ENCODE data around the gene NYNRIN. TPM values are rescaled to one million over a fixed set of nuclear protein-coding genes. Genes with fewer than 3 reads are reported as not detected.

Gene NYNRIN
- total RNA-seq, 1 experiment from 2014 or later, result 18.7 TPM

GRCh38 chr14:24437020-24437735 is 38.4 kb downstream of the NYNRIN start:
- Mint-ChIP-seq H3K36me3 (ENCODE audit: insufficient read depth in 1 of 3, low read depth in 3 of 3) (peaks cover 19 to 61% (median 57%) of the 10 kb centered on the region in 3 experiments; a peak in 6 of 7 replicates), H3K27me3 (ENCODE audit: low read depth) (no peaks in the 10 kb centered on the region), H3K9me3 (no peaks in the 10 kb centered on the region), H3K4me1 (peaks cover 11 to 12% of the 10 kb centered on the region in 2 experiments), H3K4me3 (no peak overlapping the region; a peak in 1 of 5 replicates), H3K27ac (peak overlapping the region in 1 of 3 experiments; percentile 92; a peak in 2 of 7 replicates)
- no peak overlapping the region for H2BK120ac ChIP-seq (ENCODE audit: low read depth, low read length, poor library complexity, severe bottlenecking)
- H2AFZ ChIP-seq (ENCODE audit: low read length), result no peak overlapping the region
- H3K79me2 ChIP-seq (ENCODE audit: insufficient read depth, low read length), result no peaks in the 10 kb centered on the region
- no peak overlapping the region for H3K14ac ChIP-seq (ENCODE audit: insufficient read depth, low read length)
- H4K91ac ChIP-seq (ENCODE audit: insufficient read length, low read depth, low read length), result no peak overlapping the region
- H3K9me3 ChIP-seq (ENCODE audit: control insufficient read depth, low read depth, low read length), result no peaks in the 10 kb centered on the region
- H3K18ac ChIP-seq (ENCODE audit: insufficient read length, low read depth, low read length), result no peak overlapping the region
- H4K8ac ChIP-seq (replicated peaks; ENCODE audit: insufficient read length, low read depth, low read length), result no peak overlapping the region
- no peak overlapping the region for H2BK5ac ChIP-seq (ENCODE audit: insufficient read length, low read length)
- H3K4me1 ChIP-seq (ENCODE audit: insufficient read depth, low read length), result no peaks in the 10 kb centered on the region
- no CpG with 5 or more reads among the region's 12 CpGs for WGBS (ENCODE audit: extremely low coverage, insufficient read length, low lambda C conversion rate)
- no peaks in the 10 kb centered on the region for H3K27me3 ChIP-seq (ENCODE audit: insufficient read depth, low read length)
- H2BK20ac ChIP-seq (ENCODE audit: low read depth, low read length, poor library complexity, severe bottlenecking), result no peak overlapping the region
- no peak overlapping the region for H3K4ac ChIP-seq (ENCODE audit: low read depth, low read length)
- H3K23me2 ChIP-seq (ENCODE audit: insufficient read length, low read depth, low read length, poor library complexity, severe bottlenecking), result peaks cover 4% of the 10 kb centered on the region
- no peak overlapping the region for H2BK15ac ChIP-seq (ENCODE audit: low read depth, low read length)
- H3K56ac ChIP-seq (ENCODE audit: insufficient read length, low read depth, low read length), result no peak overlapping the region
- no peak overlapping the region for H3T11ph ChIP-seq (ENCODE audit: low read length)
- H3K4me2 ChIP-seq (ENCODE audit: insufficient read depth, insufficient read length, low read length), result no peak overlapping the region
- H3K79me1 ChIP-seq (ENCODE audit: insufficient read depth, low read depth, low read length, poor library complexity, severe bottlenecking), result peaks cover 2% of the 10 kb centered on the region
- no peaks in the 10 kb centered on the region for H4K20me1 ChIP-seq (ENCODE audit: control insufficient read depth, insufficient read depth, insufficient read length)
- H2BK12ac ChIP-seq (ENCODE audit: insufficient read length, low read depth, low read length), result no peak overlapping the region
- TF ChIP-seq CTCF (conservative IDR thresholded peaks at IDR 0.05), result 0 out of 3 replicates have a peak, but pooled peaks have one; percentile 3
- H3K23ac ChIP-seq (ENCODE audit: insufficient read length, low read depth, low read length), result no peak overlapping the region
- DNase-seq, result no peak
- H4K5ac ChIP-seq (ENCODE audit: insufficient read length, low read depth, low read length), result no peak overlapping the region
- no peak overlapping the region for H3K9ac ChIP-seq (ENCODE audit: extremely low read depth, insufficient read length, low read length)
- no peak overlapping the region for H2AK5ac ChIP-seq (ENCODE audit: insufficient read length, low read length)
- H3K27ac ChIP-seq (ENCODE audit: insufficient read length, low read depth, low read length), result no peak overlapping the region
